ENCODE data around the gene RGCC.

DNA sequence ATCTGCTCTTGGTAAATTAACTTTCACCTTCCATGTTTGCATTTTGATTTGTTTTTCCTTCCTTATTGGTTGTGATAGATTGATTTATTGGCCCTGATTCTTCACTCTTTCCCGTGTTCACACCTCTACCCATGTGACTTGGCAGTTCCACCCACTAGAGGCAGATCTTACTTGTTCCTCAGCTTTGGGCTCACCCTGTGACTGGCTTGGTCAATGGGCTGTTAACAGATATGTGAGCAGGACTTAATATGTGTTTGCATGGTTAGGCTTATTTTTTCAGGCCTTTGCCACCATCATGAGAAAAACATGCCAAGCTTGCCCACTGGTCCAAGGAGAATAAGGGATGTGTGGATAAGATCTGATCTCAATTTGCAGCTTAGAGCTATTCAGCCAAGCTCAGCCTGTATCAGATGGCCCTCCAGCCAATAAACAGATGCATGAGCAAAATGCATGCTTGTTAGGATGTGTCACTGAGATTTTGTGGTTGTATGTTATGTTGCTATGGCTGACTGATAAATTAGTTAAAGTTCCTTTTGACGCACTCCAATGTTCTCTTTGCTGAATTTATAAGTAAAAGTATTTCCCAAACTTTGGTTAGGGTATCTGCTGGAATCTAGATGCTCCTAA is 48.0 kb downstream of the RGCC start:
- TF ChIP-seq, protein P1, sequence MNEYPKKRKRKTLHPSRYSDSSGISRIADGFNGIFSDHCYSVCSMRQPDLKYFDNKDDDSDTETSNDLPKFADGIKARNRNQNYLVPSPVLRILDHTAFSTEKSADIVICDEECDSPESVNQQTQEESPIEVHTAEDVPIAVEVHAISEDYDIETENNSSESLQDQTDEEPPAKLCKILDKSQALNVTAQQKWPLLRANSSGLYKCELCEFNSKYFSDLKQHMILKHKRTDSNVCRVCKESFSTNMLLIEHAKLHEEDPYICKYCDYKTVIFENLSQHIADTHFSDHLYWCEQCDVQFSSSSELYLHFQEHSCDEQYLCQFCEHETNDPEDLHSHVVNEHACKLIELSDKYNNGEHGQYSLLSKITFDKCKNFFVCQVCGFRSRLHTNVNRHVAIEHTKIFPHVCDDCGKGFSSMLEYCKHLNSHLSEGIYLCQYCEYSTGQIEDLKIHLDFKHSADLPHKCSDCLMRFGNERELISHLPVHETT (CRISPR knock-in tag; conservative IDR thresholded peaks at IDR 0.05 in 1 of 2, IDR thresholded peaks at IDR 0.05 in 1 of 2), result no peak
- TF ChIP-seq, protein P2, sequence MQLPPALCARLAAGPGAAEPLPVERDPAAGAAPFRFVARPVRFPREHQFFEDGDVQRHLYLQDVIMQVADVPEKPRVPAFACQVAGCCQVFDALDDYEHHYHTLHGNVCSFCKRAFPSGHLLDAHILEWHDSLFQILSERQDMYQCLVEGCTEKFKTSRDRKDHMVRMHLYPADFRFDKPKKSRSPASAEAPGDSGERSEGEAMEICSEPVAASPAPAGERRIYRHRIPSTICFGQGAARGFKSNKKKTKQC (CRISPR knock-in tag; IDR thresholded peaks at IDR 0.05), result no peak
- TF ChIP-seq EGR1 (conservative IDR thresholded peaks at IDR 0.05), result no peak
- no peak for TF ChIP-seq KAT8 (IDR thresholded peaks at IDR 0.05; ENCODE audit: low read depth)
- TF ChIP-seq, protein P3, sequence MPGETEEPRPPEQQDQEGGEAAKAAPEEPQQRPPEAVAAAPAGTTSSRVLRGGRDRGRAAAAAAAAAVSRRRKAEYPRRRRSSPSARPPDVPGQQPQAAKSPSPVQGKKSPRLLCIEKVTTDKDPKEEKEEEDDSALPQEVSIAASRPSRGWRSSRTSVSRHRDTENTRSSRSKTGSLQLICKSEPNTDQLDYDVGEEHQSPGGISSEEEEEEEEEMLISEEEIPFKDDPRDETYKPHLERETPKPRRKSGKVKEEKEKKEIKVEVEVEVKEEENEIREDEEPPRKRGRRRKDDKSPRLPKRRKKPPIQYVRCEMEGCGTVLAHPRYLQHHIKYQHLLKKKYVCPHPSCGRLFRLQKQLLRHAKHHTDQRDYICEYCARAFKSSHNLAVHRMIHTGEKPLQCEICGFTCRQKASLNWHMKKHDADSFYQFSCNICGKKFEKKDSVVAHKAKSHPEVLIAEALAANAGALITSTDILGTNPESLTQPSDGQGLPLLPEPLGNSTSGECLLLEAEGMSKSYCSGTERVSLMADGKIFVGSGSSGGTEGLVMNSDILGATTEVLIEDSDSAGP (CRISPR knock-in tag; IDR thresholded peaks at IDR 0.05), result no peak
- TF ChIP-seq JUND (IDR thresholded peaks at IDR 0.05; ENCODE audit: borderline replicate concordance, low read depth, low read length), result no peak
- TF ChIP-seq JUND (tag; IDR thresholded peaks at IDR 0.05; ENCODE audit: borderline replicate concordance, low read depth, low read length), result no peak

Data from K562 (cell line).